H1 (cell line): ENCODE measurements around the gene KIF3B. TPM values are rescaled to one million over a fixed set of nuclear protein-coding genes. Genes with fewer than 3 reads are reported as not detected.

Source experiments
- CTCF ChIA-PET: fragments of 300-600 bp; sonication (Branson Sonifier 250); formaldehyde crosslinking; loops from one replicate; lab custom pipeline; 2021; ENCODE audit not compliant: partially characterized antibody; lab: Charles Lee
- POLR2A ChIA-PET: fragments of 300-600 bp; sonication (Branson Sonifier 250); formaldehyde crosslinking; loops from one replicate; lab custom pipeline; 2021; ENCODE audit warnings: inconsistent platforms; ENCODE audit not compliant: partially characterized antibody; lab: Charles Lee
- DNase-seq, 2 experiments: peaks; one replicate each; pipeline versions ENCODE4 v3.0.0 to v3.0.0-alpha.2; 2010 to 2022; ENCODE audit warnings: low spot score in 2 of 2, low read depth in 1 of 2, mixed read lengths in 1 of 2
- FAIRE-seq: peaks from 2 replicates; lab custom pipeline; 2011; peaks lifted over from hg19 to GRCh38; lab: Jason Lieb, UNC
- H2AFZ ChIP-seq: 2 replicates; pipeline ENCODE4 v1.8.1; 2012; ENCODE audit warnings: low read length, inconsistent platforms
- H2AK5ac ChIP-seq: 2 replicates; pipeline ENCODE4 v1.6.1; 2013; ENCODE audit warnings: low read depth, low read length
- H2BK120ac ChIP-seq: replicated peaks from 2 replicates; pipeline ENCODE3; 2013; ENCODE audit warnings: low read depth, low read length, inconsistent platforms
- H2BK12ac ChIP-seq: 2 replicates; pipeline ENCODE4 v1.6.1; 2013; ENCODE audit warnings: low read depth, low read length
- H2BK15ac ChIP-seq: 2 replicates; pipeline ENCODE4 v1.6.1; 2013; ENCODE audit warnings: low read length
- H2BK20ac ChIP-seq: 2 replicates; pipeline ENCODE4 v1.6.1; 2013; ENCODE audit warnings: low read length
- H2BK5ac ChIP-seq: 2 replicates; pipeline ENCODE4 v1.6.1; 2013; ENCODE audit warnings: low read depth, low read length
- H3K14ac ChIP-seq: 2 replicates; pipeline ENCODE4 v1.6.1; 2013; ENCODE audit warnings: inconsistent platforms; ENCODE audit not compliant: insufficient read length
- H3K18ac ChIP-seq: 2 replicates; pipeline ENCODE4 v1.6.1; 2013; ENCODE audit warnings: low read length; ENCODE audit errors: extremely low read depth
- H3K23ac ChIP-seq: 2 replicates; pipeline ENCODE4 v1.6.1; 2013; ENCODE audit warnings: inconsistent platforms; ENCODE audit not compliant: insufficient read length
- H3K23me2 ChIP-seq: 2 replicates; pipeline ENCODE4 v1.6.1; 2013; ENCODE audit warnings: low read depth, low read length
- H3K27ac ChIP-seq: 2 replicates; pipeline ENCODE4 v1.6.1; 2011; ENCODE audit warnings: low read depth, low read length, inconsistent platforms
- H3K27me3 ChIP-seq, 4 experiments: replicated peaks in 1 of 4; 1 replicate in 1 of 4; 2 replicates in 3 of 4; pipeline versions ENCODE4 v1.6.1 to v1.8.1; 2011 to 2013; ENCODE audit warnings: low read length in 3 of 4, mild to moderate bottlenecking in 3 of 4, inconsistent platforms in 2 of 4, mixed read lengths in 2 of 4, moderate library complexity in 1 of 4; ENCODE audit not compliant: control insufficient read depth in 3 of 4, insufficient read depth in 3 of 4; ENCODE audit errors: extremely low read depth in 1 of 4
- H3K36me3 ChIP-seq, 4 experiments: 2 replicates each; pipeline versions ENCODE4 v1.6.1 to v1.8.1; 2011 to 2013; ENCODE audit warnings: mild to moderate bottlenecking in 4 of 4, low read length in 3 of 4, moderate library complexity in 2 of 4, control low read depth in 1 of 4, inconsistent platforms in 1 of 4; ENCODE audit not compliant: insufficient read depth in 4 of 4, control insufficient read depth in 2 of 4
- H3K4ac ChIP-seq: replicated peaks from 2 replicates; pipeline ENCODE3; 2013; ENCODE audit warnings: low read length, low read depth, mixed read lengths, inconsistent platforms; ENCODE audit not compliant: insufficient read length
- H3K4me1 ChIP-seq, 4 experiments: replicated peaks in 1 of 4; 1 replicate in 1 of 4; 2 replicates in 3 of 4; pipeline versions ENCODE4 v1.6.1 to v1.8.1; 2011 to 2013; ENCODE audit warnings: low read length in 3 of 4, inconsistent platforms in 2 of 4, mixed read lengths in 1 of 4; ENCODE audit not compliant: insufficient read depth in 4 of 4, control insufficient read depth in 3 of 4
- H3K4me2 ChIP-seq, 2 experiments: 2 replicates each; pipeline versions ENCODE4 v1.6.1 to v1.8.1; 2011 to 2013; ENCODE audit warnings: low read depth in 2 of 2, low read length in 2 of 2, control low read depth in 1 of 2, inconsistent platforms in 1 of 2, mild to moderate bottlenecking in 1 of 2; ENCODE audit not compliant: insufficient read depth in 1 of 2
- H3K4me3 ChIP-seq, 4 experiments: fragments of 200-600, 300-600 bp in 1 of 4; sonication (generic), shearing (Covaris generic), sonication (Bioruptor Twin) in 1 of 4; 2 replicates each; pipeline versions ENCODE4 v1.5.1 to v1.8.1; 2011 to 2016; ENCODE audit warnings: low read length in 4 of 4, low read depth in 3 of 4, control low read depth in 2 of 4, inconsistent platforms in 2 of 4, mild to moderate bottlenecking in 2 of 4, mixed read lengths in 1 of 4, moderate library complexity in 1 of 4; ENCODE audit not compliant: insufficient read depth in 2 of 4; ENCODE audit errors: extremely low read depth in 1 of 4
- H3K56ac ChIP-seq: replicated peaks from 2 replicates; pipeline ENCODE3; 2013; ENCODE audit warnings: low read depth, mild to moderate bottlenecking, mixed read lengths, low read length, inconsistent platforms; ENCODE audit not compliant: insufficient read length
- H3K79me1 ChIP-seq: 2 replicates; pipeline ENCODE4 v1.6.1; 2013; ENCODE audit warnings: low read depth, low read length, control low read depth
- H3K79me2 ChIP-seq, 2 experiments: 2 replicates each; pipeline versions ENCODE4 v1.6.1 to v1.8.1; 2012 to 2013; ENCODE audit warnings: low read length in 2 of 2, mild to moderate bottlenecking in 2 of 2, inconsistent platforms in 1 of 2; ENCODE audit not compliant: insufficient read depth in 2 of 2, control insufficient read depth in 1 of 2
- H3K9ac ChIP-seq, 4 experiments: replicated peaks in 1 of 4; 1 replicate in 1 of 4; 2 replicates in 3 of 4; pipeline versions ENCODE4 v1.6.1 to v1.8.1; 2011 to 2013; ENCODE audit warnings: low read depth in 3 of 4, low read length in 3 of 4, control low read depth in 2 of 4, mild to moderate bottlenecking in 2 of 4, moderate library complexity in 2 of 4, inconsistent platforms in 1 of 4; ENCODE audit errors: extremely low read depth in 1 of 4
- H3K9me3 ChIP-seq, 2 experiments: 2 replicates each; pipeline versions ENCODE4 v1.6.1 to v1.8.1; 2012 to 2013; ENCODE audit warnings: mild to moderate bottlenecking in 2 of 2, moderate library complexity in 2 of 2, control low read depth in 1 of 2, inconsistent platforms in 1 of 2, low read depth in 1 of 2, low read length in 1 of 2, mixed read lengths in 1 of 2; ENCODE audit not compliant: insufficient read depth in 2 of 2
- H4K20me1 ChIP-seq, 2 experiments: replicated peaks in 1 of 2; 2 replicates each; pipeline versions ENCODE3 to v1.8.1; 2011 to 2013; ENCODE audit warnings: inconsistent platforms in 2 of 2, low read length in 2 of 2, mild to moderate bottlenecking in 1 of 2; ENCODE audit not compliant: insufficient read depth in 2 of 2, control insufficient read depth in 1 of 2
- H4K5ac ChIP-seq: 2 replicates; pipeline ENCODE4 v1.6.1; 2013; ENCODE audit warnings: low read length, low read depth, mixed read lengths, inconsistent platforms; ENCODE audit not compliant: insufficient read length
- H4K8ac ChIP-seq: 2 replicates; pipeline ENCODE4 v1.8.0; 2013; ENCODE audit warnings: mild to moderate bottlenecking, moderate library complexity, low read length, inconsistent platforms; ENCODE audit not compliant: insufficient read depth; ENCODE audit errors: extremely low read depth
- H4K91ac ChIP-seq: replicated peaks from 2 replicates; pipeline ENCODE3; 2013; ENCODE audit warnings: low read length, mixed read lengths, inconsistent platforms; ENCODE audit not compliant: insufficient read length
- ASH2L ChIP-seq: fragments of 200-600, 300-600 bp; sonication (generic); IDR thresholded peaks from one replicate; pipeline ENCODE4 v1.7.1; 2017; ENCODE audit warnings: low read length
- BACH1 ChIP-seq: IDR thresholded peaks from 2 replicates; pipeline ENCODE4 v1.6.1; 2012; ENCODE audit warnings: low read length, improper control_type of control experiment
- CBX8 ChIP-seq: fragments of 300-800, 300-1000 bp; sonication (generic); IDR thresholded peaks from 2 replicates; pipeline ENCODE4 v1.7.1; 2016; ENCODE audit warnings: low read depth, low read length, borderline replicate concordance
- CHD1 ChIP-seq: IDR thresholded peaks from 2 replicates; pipeline ENCODE4 v1.6.1; 2012; ENCODE audit warnings: low read depth, low read length, improper control_type of control experiment
- CHD2 ChIP-seq: IDR thresholded peaks from 2 replicates; pipeline ENCODE4 v1.6.1; 2012; ENCODE audit warnings: low read length, improper control_type of control experiment
- CREB1 ChIP-seq: IDR thresholded peaks from 2 replicates; pipeline ENCODE4 v1.6.1; 2012; ENCODE audit warnings: inconsistent platforms
- JUN ChIP-seq: IDR thresholded peaks from 2 replicates; pipeline ENCODE4 v1.6.1; 2011; ENCODE audit warnings: low read depth, mild to moderate bottlenecking, improper control_type of control experiment, low read length
- NRF1 ChIP-seq: IDR thresholded peaks from 2 replicates; pipeline ENCODE4 v1.6.1; 2011; ENCODE audit warnings: mild to moderate bottlenecking, low read depth, low read length, improper control_type of control experiment
- POLR2AphosphoS5 ChIP-seq: IDR thresholded peaks from 2 replicates; pipeline ENCODE4 v1.6.1; 2011; ENCODE audit warnings: low read depth, low read length
- RXRA ChIP-seq: IDR thresholded peaks from 2 replicates; pipeline ENCODE4 v1.6.1; 2011; ENCODE audit warnings: low read depth, mild to moderate bottlenecking, low read length, moderate library complexity; ENCODE audit not compliant: insufficient read depth
- SIRT6 ChIP-seq: IDR thresholded peaks from one replicate; pipeline ENCODE4 v1.7.1; 2012; ENCODE audit warnings: low read length, inconsistent platforms
- SIX5 ChIP-seq: IDR thresholded peaks from 2 replicates; pipeline ENCODE4 v1.6.1; 2011; ENCODE audit warnings: mild to moderate bottlenecking, low read depth, low read length
- SP2 ChIP-seq: IDR thresholded peaks from 2 replicates; pipeline ENCODE4 v1.6.1; 2012; ENCODE audit warnings: mild to moderate bottlenecking, low read length, inconsistent platforms
- TAF7 ChIP-seq: optimal IDR thresholded peaks from 2 replicates; pipeline ENCODE3; 2011; ENCODE audit warnings: low read depth, mild to moderate bottlenecking, inconsistent platforms, low read length, moderate library complexity, borderline replicate concordance
- ZNF274 ChIP-seq: IDR thresholded peaks from 2 replicates; pipeline ENCODE4 v1.7.0; 2012; ENCODE audit warnings: low read length, borderline replicate concordance; ENCODE audit errors: extremely low read depth
- WGBS, 2 experiments: shearing (Covaris generic) in 1 of 2; methylation state at CpG; one replicate each; pipeline versions ENCODE4 v1.1.6 to v1.1.7; 2013 to 2015; ENCODE audit warnings: low lambda C conversion rate in 2 of 2, mixed read lengths in 2 of 2, inconsistent platforms in 1 of 2, low coverage in 1 of 2, missing lambda C conversion rate in 1 of 2; ENCODE audit not compliant: insufficient replicate concordance in 2 of 2, insufficient coverage in 1 of 2, insufficient read length in 1 of 2; ENCODE audit errors: extremely low coverage in 1 of 2, missing lambda C conversion rate in 1 of 2; 5-methylcytosine and 5-hydroxymethylcytosine counted together
- polyA plus RNA-seq, 7 experiments: library from polyadenylated mRNA; depleted of rRNA in 3 of 7; stranded (reverse) in 5 of 7; unstranded in 2 of 7; fragments of >200 nt in 5 of 7; fragments of 200-250 nt in 2 of 7; gene quantifications; 1 replicate in 5 of 7; 2 replicates in 1 of 7; 4 replicates in 1 of 7; pipeline versions ENCODE4 v1.2.1 to v1.2.3, GENCODE V29; 2011 to 2013; ENCODE audit warnings: missing spikeins in 2 of 7, mixed read lengths in 2 of 7
- total RNA-seq: library from RNA; stranded (reverse); fragmentation: NEBNext Ultra II Directional; extraction: Animal tissue kit (Norgen Biotek cat#: 25700); gene quantifications from 2 replicates; pipeline ENCODE4 v1.2.1, GENCODE V29; 2021

Gene KIF3B
- total and polyA plus RNA-seq, 2 of the 8 experiments (the other 6 are each of a cell fraction or from before 2014, with no cell fraction given) = 10.1 to 22.4 TPM

- Histone ChIP-seq H4K20me1 (peaks cover 0 to 5% of the 10 kb centered on the region in 2 experiments), H2BK12ac (no peak overlapping the region), H3K36me3 (peaks cover 0 to 12% (median 6%) of the 10 kb centered on the region in 4 experiments; a peak in 2 of 8 replicates), H2BK15ac (no peak overlapping the region), H4K8ac (no peak overlapping the region), H3K23me2 (no peaks in the 10 kb centered on the region; the same call in 1 of the 2 replicates), H3K4me2 (no peak overlapping the region), H2BK20ac (no peak overlapping the region), H2AFZ (no peak overlapping the region), H4K5ac (no peak overlapping the region), H3K18ac (no peak overlapping the region), H3K4me1 (no peaks in the 10 kb centered on the region), H3K79me1 (0 out of 2 replicates have a peak, but pooled peaks cover 3% of the 10 kb centered on the region), H3K56ac (no peak overlapping the region), H3K14ac (no peak overlapping the region), H3K23ac (no peak overlapping the region), H3K27me3 (no peaks in the 10 kb centered on the region), H3K79me2 (no peaks in the 10 kb centered on the region), H3K9ac (no peak overlapping the region), H4K91ac (no peak overlapping the region), H3K4me3 (no peak overlapping the region), H3K9me3 (no peaks in the 10 kb centered on the region), H2BK5ac (no peak overlapping the region), H3K27ac (no peak overlapping the region), H2AK5ac (no peak overlapping the region), H2BK120ac (no peak overlapping the region), H3K4ac (no peak overlapping the region)
- DNase-seq (no peak), FAIRE-seq (no peak)
- ChIA-PET CTCF (interaction anchor here (1.2 kb wide), 1 partner anchor 21 kb away, joined by 3 read pairs; no protein-coding TSS in a partner anchor), POLR2A (interaction anchor here (0.8 kb wide), 1 partner anchor 20 kb away, joined by 3 read pairs; no protein-coding TSS in a partner anchor)
- WGBS, 2 experiments = 89% methylated on average over 2 of the region's 2 CpGs; no CpG with 5 or more reads in 1 of the 2 experiments
- no peak for TF ChIP-seq CBX8
- TF ChIP-seq SIRT6 = no peak
- TF ChIP-seq RXRA = no peak
- TF ChIP-seq BACH1 = no peak
- no peak for TF ChIP-seq ZNF274
- no peak for TF ChIP-seq CHD1
- no peak for TF ChIP-seq CREB1
- TF ChIP-seq TAF7 = no peak
- no peak for TF ChIP-seq SP2
- TF ChIP-seq CHD2 = no peak
- no peak for TF ChIP-seq ASH2L
- TF ChIP-seq SIX5 = no peak
- no peak for TF ChIP-seq POLR2AphosphoS5
- TF ChIP-seq NRF1 = no peak
- no peak for TF ChIP-seq JUN
Observed at GRCh38 chr20:32315891-32316290, 38.4 kb downstream of the KIF3B start.
